Lung (tissue), 12 donors: ENCODE results near the gene EXOC7. TPM values are rescaled to one million over a fixed set of nuclear protein-coding genes. Genes with fewer than 3 reads are reported as not detected.

ENCODE experiments used
- ATAC-seq: fragments of 200-7000 bp; cut with Tn5 transposase; one replicate; pipeline ENCODE4 v1.9.1; 2020; ENCODE audit warnings: moderate number of reproducible peaks; ENCODE audit not compliant: insufficient read depth, low FRiP score
- DNase-seq, 3 donors: peaks; one replicate each; pipeline ENCODE4 v3.0.0-alpha.2; 2013 to 2017
- H3K27ac ChIP-seq, 2 donors: one replicate each; pipeline ENCODE4 v1.5.1; 2013; ENCODE audit warnings: mild to moderate bottlenecking in 2 of 2, moderate library complexity in 2 of 2, control low read depth in 1 of 2, inconsistent platforms in 1 of 2, low read depth in 1 of 2, low read length in 1 of 2
- H3K27me3 ChIP-seq, 3 donors: one replicate each; pipeline ENCODE4 v1.5.1; 2013; ENCODE audit warnings: low read length in 2 of 3; ENCODE audit not compliant: control insufficient read depth in 3 of 3, insufficient read depth in 3 of 3
- H3K36me3 ChIP-seq, 4 donors: one replicate each; pipeline ENCODE4 v1.5.1; 2013; ENCODE audit warnings: low read length in 4 of 4, mild to moderate bottlenecking in 1 of 4, moderate library complexity in 1 of 4; ENCODE audit not compliant: control insufficient read depth in 4 of 4, insufficient read depth in 4 of 4
- H3K4me1 ChIP-seq, 5 donors: one replicate each; pipeline ENCODE4 v1.5.1; 2013; ENCODE audit warnings: low read length in 5 of 5, mild to moderate bottlenecking in 2 of 5, moderate library complexity in 1 of 5; ENCODE audit not compliant: control insufficient read depth in 5 of 5, insufficient read depth in 5 of 5
- H3K4me3 ChIP-seq: one replicate; pipeline ENCODE4 v1.5.1; 2013; ENCODE audit warnings: mild to moderate bottlenecking, control low read depth, moderate library complexity
- H3K9ac ChIP-seq, 2 donors: one replicate each; pipeline ENCODE4 v1.5.1; 2013; ENCODE audit warnings: low read length in 2 of 2, control low read depth in 1 of 2; ENCODE audit not compliant: insufficient read depth in 1 of 2
- H3K9me3 ChIP-seq, 4 donors: one replicate each; pipeline ENCODE4 v1.5.1; 2013; ENCODE audit warnings: low read length in 3 of 4, mild to moderate bottlenecking in 1 of 4, moderate library complexity in 1 of 4; ENCODE audit not compliant: control insufficient read depth in 4 of 4, insufficient read depth in 3 of 4
- CTCF ChIP-seq: IDR thresholded peaks from 2 replicates; pipeline ENCODE4 v1.5.1; 2012; ENCODE audit warnings: mild to moderate bottlenecking; ENCODE audit errors: control extremely low read depth, extremely low read depth
- WGBS, 2 donors: extraction: QIAGEN DNeasy Blood & Tissue Kit; methylation state at CpG; one replicate each; pipeline ENCODE4 v1.1.7; 2013; 5-methylcytosine and 5-hydroxymethylcytosine counted together
- polyA plus RNA-seq, 2 donors: library from polyadenylated mRNA; stranded (reverse); fragments of 200-250 nt; gene quantifications; one replicate each; pipeline ENCODE4 v1.2.1, GENCODE V29; 2013
- total RNA-seq, 2 donors: library from RNA; depleted of rRNA in 1 of 2; stranded (reverse); fragments of >200 nt in 1 of 2; gene quantifications; one replicate each; pipeline ENCODE4 v1.2.1, GENCODE V29; 2014 to 2021
- donor health status: control.
- donor health status: control.
- donor health status: Bipolar disorder and iron deficiency.
- donor health status: healthy.
- donor health status: DM: yes; HTN: yes; CAD: no.

Gene EXOC7
- total and polyA plus RNA-seq, 4 donors: 49.9 to 111 (median 80.9) TPM

GRCh38 chr17:76141212-76142038, 37.8 kb upstream of the EXOC7 start, which contains the start of gene FOXJ1:
Gene FOXJ1 (minus strand): TSS chr17:76141245. CDS start chr17:76140395, 850 bp downstream.
- H3K4me1 ChIP-seq: peaks cover 0 to 50% (median 19%) of the 10 kb centered on the region in 5 donors
- 5% methylated on average over 53 to 59 of the region's 59 CpGs for WGBS, 2 donors

GRCh38 chr17:76140661-76141211, 37.1 kb upstream of the EXOC7 start:
- Histone ChIP-seq H3K9me3 (no peaks in the 10 kb centered on the region), H3K27me3 (peaks cover 0 to 37% (median 34%) of the 10 kb centered on the region in 3 donors), H3K9ac (no peak overlapping the region), H3K4me1 (peaks cover 0 to 50% (median 15%) of the 10 kb centered on the region in 5 donors), H3K27ac (no peak overlapping the region), H3K36me3 (no peaks in the 10 kb centered on the region), H3K4me3 (no peak overlapping the region)
- no peak for ATAC-seq
- WGBS, 2 donors: 3 to 4% methylated on average over 22 to 24 of the region's 24 CpGs
- no peak for TF ChIP-seq CTCF
- peak in 1 of 3 donors; percentile 10 for DNase-seq

More at GRCh38 chr17:76141212-76142038, 37.8 kb upstream of the EXOC7 start, which contains the start of gene FOXJ1:
- Histone ChIP-seq H3K27ac (peak within 1 kb of the TSS in 1 of 2 donors; percentile 28), H3K27me3 (peaks cover 0 to 30% (median 28%) of the 10 kb centered on the region in 3 donors), H3K9me3 (no peaks in the 10 kb centered on the region), H3K9ac (peak within 1 kb of the TSS in 1 of 2 donors; percentile 50), H3K4me3 (peak within 1 kb of the TSS; percentile 36), H3K36me3 (no peaks in the 10 kb centered on the region)
- peak; percentile 71 for ATAC-seq
- no peak for TF ChIP-seq CTCF
- DNase-seq: peak; percentile 90 to 93 (median 93)

- DNase-seq (peak; percentile 48 to 78 (median 76)), ATAC-seq (peak; percentile 27)
- Histone ChIP-seq H3K9me3 (no peaks in the 10 kb centered on the region), H3K27me3 (peaks cover 0 to 42% (median 40%) of the 10 kb centered on the region in 3 donors), H3K27ac (no peak overlapping the region), H3K4me1 (peaks cover 0 to 56% (median 13%) of the 10 kb centered on the region in 5 donors), H3K4me3 (no peak overlapping the region), H3K36me3 (no peaks in the 10 kb centered on the region), H3K9ac (peak overlapping the region in 1 of 2 donors; percentile 48)
- 17 to 18% methylated on average over 58 to 78 of the region's 78 CpGs for WGBS, 2 donors
- TF ChIP-seq CTCF: no peak
These were observed 36.4 kb upstream of the EXOC7 start for GRCh38 chr17:76139801-76140660.
